H1 (cell line): ENCODE data around the gene SCAND1. TPM values are rescaled to one million over a fixed set of nuclear protein-coding genes. Genes with fewer than 3 reads are reported as not detected.

Experiments used
- CTCF ChIA-PET: fragments of 300-600 bp; sonication (Branson Sonifier 250); formaldehyde crosslinking; loops from one replicate; lab custom pipeline; 2021; ENCODE audit not compliant: partially characterized antibody; lab: Charles Lee
- POLR2A ChIA-PET: fragments of 300-600 bp; sonication (Branson Sonifier 250); formaldehyde crosslinking; loops from one replicate; lab custom pipeline; 2021; ENCODE audit warnings: inconsistent platforms; ENCODE audit not compliant: partially characterized antibody; lab: Charles Lee
- DNase-seq, 2 experiments: peaks; one replicate each; pipeline versions ENCODE4 v3.0.0 to v3.0.0-alpha.2; 2010 to 2022; ENCODE audit warnings: low spot score in 2 of 2, low read depth in 1 of 2, mixed read lengths in 1 of 2
- FAIRE-seq: peaks from 2 replicates; lab custom pipeline; 2011; peaks lifted over from hg19 to GRCh38; lab: Jason Lieb, UNC
- H2AFZ ChIP-seq: 2 replicates; pipeline ENCODE4 v1.8.1; 2012; ENCODE audit warnings: low read length, inconsistent platforms
- H2AK5ac ChIP-seq: 2 replicates; pipeline ENCODE4 v1.6.1; 2013; ENCODE audit warnings: low read depth, low read length
- H2BK120ac ChIP-seq: replicated peaks from 2 replicates; pipeline ENCODE3; 2013; ENCODE audit warnings: low read depth, low read length, inconsistent platforms
- H2BK12ac ChIP-seq: 2 replicates; pipeline ENCODE4 v1.6.1; 2013; ENCODE audit warnings: low read depth, low read length
- H2BK15ac ChIP-seq: 2 replicates; pipeline ENCODE4 v1.6.1; 2013; ENCODE audit warnings: low read length
- H2BK20ac ChIP-seq: 2 replicates; pipeline ENCODE4 v1.6.1; 2013; ENCODE audit warnings: low read length
- H2BK5ac ChIP-seq: 2 replicates; pipeline ENCODE4 v1.6.1; 2013; ENCODE audit warnings: low read depth, low read length
- H3K14ac ChIP-seq: 2 replicates; pipeline ENCODE4 v1.6.1; 2013; ENCODE audit warnings: inconsistent platforms; ENCODE audit not compliant: insufficient read length
- H3K18ac ChIP-seq: 2 replicates; pipeline ENCODE4 v1.6.1; 2013; ENCODE audit warnings: low read length; ENCODE audit errors: extremely low read depth
- H3K23ac ChIP-seq: 2 replicates; pipeline ENCODE4 v1.6.1; 2013; ENCODE audit warnings: inconsistent platforms; ENCODE audit not compliant: insufficient read length
- H3K23me2 ChIP-seq: 2 replicates; pipeline ENCODE4 v1.6.1; 2013; ENCODE audit warnings: low read depth, low read length
- H3K27ac ChIP-seq: 2 replicates; pipeline ENCODE4 v1.6.1; 2011; ENCODE audit warnings: low read depth, low read length, inconsistent platforms
- H3K27me3 ChIP-seq, 4 experiments: replicated peaks in 1 of 4; 1 replicate in 1 of 4; 2 replicates in 3 of 4; pipeline versions ENCODE4 v1.6.1 to v1.8.1; 2011 to 2013; ENCODE audit warnings: low read length in 3 of 4, mild to moderate bottlenecking in 3 of 4, inconsistent platforms in 2 of 4, mixed read lengths in 2 of 4, moderate library complexity in 1 of 4; ENCODE audit not compliant: control insufficient read depth in 3 of 4, insufficient read depth in 3 of 4; ENCODE audit errors: extremely low read depth in 1 of 4
- H3K36me3 ChIP-seq, 4 experiments: 2 replicates each; pipeline versions ENCODE4 v1.6.1 to v1.8.1; 2011 to 2013; ENCODE audit warnings: mild to moderate bottlenecking in 4 of 4, low read length in 3 of 4, moderate library complexity in 2 of 4, control low read depth in 1 of 4, inconsistent platforms in 1 of 4; ENCODE audit not compliant: insufficient read depth in 4 of 4, control insufficient read depth in 2 of 4
- H3K4ac ChIP-seq: replicated peaks from 2 replicates; pipeline ENCODE3; 2013; ENCODE audit warnings: low read length, low read depth, mixed read lengths, inconsistent platforms; ENCODE audit not compliant: insufficient read length
- H3K4me1 ChIP-seq, 4 experiments: replicated peaks in 1 of 4; 1 replicate in 1 of 4; 2 replicates in 3 of 4; pipeline versions ENCODE4 v1.6.1 to v1.8.1; 2011 to 2013; ENCODE audit warnings: low read length in 3 of 4, inconsistent platforms in 2 of 4, mixed read lengths in 1 of 4; ENCODE audit not compliant: insufficient read depth in 4 of 4, control insufficient read depth in 3 of 4
- H3K4me2 ChIP-seq, 2 experiments: 2 replicates each; pipeline versions ENCODE4 v1.6.1 to v1.8.1; 2011 to 2013; ENCODE audit warnings: low read depth in 2 of 2, low read length in 2 of 2, control low read depth in 1 of 2, inconsistent platforms in 1 of 2, mild to moderate bottlenecking in 1 of 2; ENCODE audit not compliant: insufficient read depth in 1 of 2
- H3K4me3 ChIP-seq, 4 experiments: fragments of 200-600, 300-600 bp in 1 of 4; sonication (generic), shearing (Covaris generic), sonication (Bioruptor Twin) in 1 of 4; 2 replicates each; pipeline versions ENCODE4 v1.5.1 to v1.8.1; 2011 to 2016; ENCODE audit warnings: low read length in 4 of 4, low read depth in 3 of 4, control low read depth in 2 of 4, inconsistent platforms in 2 of 4, mild to moderate bottlenecking in 2 of 4, mixed read lengths in 1 of 4, moderate library complexity in 1 of 4; ENCODE audit not compliant: insufficient read depth in 2 of 4; ENCODE audit errors: extremely low read depth in 1 of 4
- H3K56ac ChIP-seq: replicated peaks from 2 replicates; pipeline ENCODE3; 2013; ENCODE audit warnings: low read depth, mild to moderate bottlenecking, mixed read lengths, low read length, inconsistent platforms; ENCODE audit not compliant: insufficient read length
- H3K79me1 ChIP-seq: 2 replicates; pipeline ENCODE4 v1.6.1; 2013; ENCODE audit warnings: low read depth, low read length, control low read depth
- H3K79me2 ChIP-seq, 2 experiments: 2 replicates each; pipeline versions ENCODE4 v1.6.1 to v1.8.1; 2012 to 2013; ENCODE audit warnings: low read length in 2 of 2, mild to moderate bottlenecking in 2 of 2, inconsistent platforms in 1 of 2; ENCODE audit not compliant: insufficient read depth in 2 of 2, control insufficient read depth in 1 of 2
- H3K9ac ChIP-seq, 4 experiments: replicated peaks in 1 of 4; 1 replicate in 1 of 4; 2 replicates in 3 of 4; pipeline versions ENCODE4 v1.6.1 to v1.8.1; 2011 to 2013; ENCODE audit warnings: low read depth in 3 of 4, low read length in 3 of 4, control low read depth in 2 of 4, mild to moderate bottlenecking in 2 of 4, moderate library complexity in 2 of 4, inconsistent platforms in 1 of 4; ENCODE audit errors: extremely low read depth in 1 of 4
- H3K9me3 ChIP-seq, 2 experiments: 2 replicates each; pipeline versions ENCODE4 v1.6.1 to v1.8.1; 2012 to 2013; ENCODE audit warnings: mild to moderate bottlenecking in 2 of 2, moderate library complexity in 2 of 2, control low read depth in 1 of 2, inconsistent platforms in 1 of 2, low read depth in 1 of 2, low read length in 1 of 2, mixed read lengths in 1 of 2; ENCODE audit not compliant: insufficient read depth in 2 of 2
- H4K20me1 ChIP-seq, 2 experiments: replicated peaks in 1 of 2; 2 replicates each; pipeline versions ENCODE3 to v1.8.1; 2011 to 2013; ENCODE audit warnings: inconsistent platforms in 2 of 2, low read length in 2 of 2, mild to moderate bottlenecking in 1 of 2; ENCODE audit not compliant: insufficient read depth in 2 of 2, control insufficient read depth in 1 of 2
- H4K5ac ChIP-seq: 2 replicates; pipeline ENCODE4 v1.6.1; 2013; ENCODE audit warnings: low read length, low read depth, mixed read lengths, inconsistent platforms; ENCODE audit not compliant: insufficient read length
- H4K8ac ChIP-seq: 2 replicates; pipeline ENCODE4 v1.8.0; 2013; ENCODE audit warnings: mild to moderate bottlenecking, moderate library complexity, low read length, inconsistent platforms; ENCODE audit not compliant: insufficient read depth; ENCODE audit errors: extremely low read depth
- H4K91ac ChIP-seq: replicated peaks from 2 replicates; pipeline ENCODE3; 2013; ENCODE audit warnings: low read length, mixed read lengths, inconsistent platforms; ENCODE audit not compliant: insufficient read length
- EZH2 ChIP-seq: fragments of 200-600 bp; sonication (generic); IDR thresholded peaks from 2 replicates; pipeline ENCODE4 v1.7.1; 2012; ENCODE audit warnings: low read depth, mild to moderate bottlenecking, moderate library complexity, low read length, inconsistent platforms; ENCODE audit not compliant: severe bottlenecking
- NANOG ChIP-seq: IDR thresholded peaks from 2 replicates; pipeline ENCODE4 v1.6.1; 2011; ENCODE audit warnings: low read length, low read depth, mild to moderate bottlenecking, inconsistent platforms; ENCODE audit not compliant: insufficient read depth, poor library complexity, severe bottlenecking
- POLR2A ChIP-seq, 2 experiments: IDR thresholded peaks; 1 replicate in 1 of 2; 2 replicates in 1 of 2; pipeline ENCODE4 v1.6.1; 2011; ENCODE audit warnings: low read depth in 2 of 2, low read length in 2 of 2, mild to moderate bottlenecking in 2 of 2; ENCODE audit errors: control extremely low read depth in 1 of 2
- SAP30 ChIP-seq: fragments of 300-600 bp; sonication (generic); IDR thresholded peaks from 2 replicates; pipeline ENCODE4 v1.7.1; 2012; ENCODE audit warnings: low read length, moderate library complexity, mild to moderate bottlenecking, inconsistent platforms; ENCODE audit not compliant: insufficient read depth, insufficient replicate concordance
- SUZ12 ChIP-seq: fragments of 200-600 bp; sonication (generic); IDR thresholded peaks from 2 replicates; pipeline ENCODE4 v1.6.1; 2012; ENCODE audit warnings: mild to moderate bottlenecking, inconsistent platforms, low read length, moderate library complexity, mixed read lengths
- TAF1 ChIP-seq: IDR thresholded peaks from 2 replicates; pipeline ENCODE4 v1.6.1; 2011; ENCODE audit warnings: mild to moderate bottlenecking, low read depth, low read length
- USF2 ChIP-seq: IDR thresholded peaks from 2 replicates; pipeline ENCODE4 v1.6.1; 2011; ENCODE audit warnings: low read length, improper control_type of control experiment
- ZNF274 ChIP-seq: IDR thresholded peaks from 2 replicates; pipeline ENCODE4 v1.7.0; 2012; ENCODE audit warnings: low read length, borderline replicate concordance; ENCODE audit errors: extremely low read depth
- WGBS, 2 experiments: shearing (Covaris generic) in 1 of 2; methylation state at CpG; one replicate each; pipeline versions ENCODE4 v1.1.6 to v1.1.7; 2013 to 2015; ENCODE audit warnings: low lambda C conversion rate in 2 of 2, mixed read lengths in 2 of 2, inconsistent platforms in 1 of 2, low coverage in 1 of 2, missing lambda C conversion rate in 1 of 2; ENCODE audit not compliant: insufficient replicate concordance in 2 of 2, insufficient coverage in 1 of 2, insufficient read length in 1 of 2; ENCODE audit errors: extremely low coverage in 1 of 2, missing lambda C conversion rate in 1 of 2; 5-methylcytosine and 5-hydroxymethylcytosine counted together
- polyA plus RNA-seq, 7 experiments: library from polyadenylated mRNA; depleted of rRNA in 3 of 7; stranded (reverse) in 5 of 7; unstranded in 2 of 7; fragments of >200 nt in 5 of 7; fragments of 200-250 nt in 2 of 7; gene quantifications; 1 replicate in 5 of 7; 2 replicates in 1 of 7; 4 replicates in 1 of 7; pipeline versions ENCODE4 v1.2.1 to v1.2.3, GENCODE V29; 2011 to 2013; ENCODE audit warnings: missing spikeins in 2 of 7, mixed read lengths in 2 of 7
- total RNA-seq: library from RNA; stranded (reverse); fragmentation: NEBNext Ultra II Directional; extraction: Animal tissue kit (Norgen Biotek cat#: 25700); gene quantifications from 2 replicates; pipeline ENCODE4 v1.2.1, GENCODE V29; 2021

Gene SCAND1
- total and polyA plus RNA-seq, 2 of the 8 experiments (the other 6 are each of a cell fraction or from before 2014, with no cell fraction given) = 73.1 to 83.7 TPM

GRCh38 chr20:35971981-35972380 is 17.7 kb upstream of the SCAND1 start:
- TF ChIP-seq TAF1 = no peak
- no peak for TF ChIP-seq EZH2
- TF ChIP-seq NANOG = no peak
- no peak for TF ChIP-seq SAP30
- no peak for TF ChIP-seq ZNF274
- TF ChIP-seq POLR2A (IDR thresholded peaks at IDR 0.05; ENCODE audit: control extremely low read depth in 1 of 2, low read depth in 2 of 2, low read length in 2 of 2) = no peak
- no peak for TF ChIP-seq SUZ12
- TF ChIP-seq USF2 = no peak
- H3K4me2 ChIP-seq = no peak overlapping the region
- no peak overlapping the region; a peak in 1 of 8 replicates for H3K4me3 ChIP-seq
- 85% methylated on average over 2 of the region's 2 CpGs; no CpG with 5 or more reads in 1 of the 2 experiments for WGBS, 2 experiments
- H3K79me1 ChIP-seq = no peaks in the 10 kb centered on the region; the same call in 1 of the 2 replicates
- no peak overlapping the region for H2BK12ac ChIP-seq
- H2BK15ac ChIP-seq = no peak overlapping the region
- no peak overlapping the region for H2BK5ac ChIP-seq
- no peak overlapping the region for H3K56ac ChIP-seq
- ChIA-PET POLR2A (no interaction called here), CTCF (interaction anchor here (0.6 to 1.5 kb wide), 3 partner anchors 9 to 158 kb away, joined by 3 to 4 read pairs (median 4); no protein-coding TSS in a partner anchor)
- H4K5ac ChIP-seq = no peak overlapping the region
- H2BK20ac ChIP-seq = no peak overlapping the region
- no peaks in the 10 kb centered on the region for H3K79me2 ChIP-seq
- H3K27ac ChIP-seq = no peak overlapping the region
- H3K9me3 ChIP-seq = peaks cover 0 to 3% of the 10 kb centered on the region in 2 experiments; a peak in 1 of 4 replicates
- DNase-seq = no peak
- H2AK5ac ChIP-seq = no peak overlapping the region
- FAIRE-seq = no peak
- H3K18ac ChIP-seq = no peak overlapping the region
- no peak overlapping the region for H4K8ac ChIP-seq
- no peaks in the 10 kb centered on the region for H3K36me3 ChIP-seq
- no peaks in the 10 kb centered on the region for H3K23me2 ChIP-seq
- no peak overlapping the region for H2AFZ ChIP-seq
- no peak overlapping the region for H3K14ac ChIP-seq
- H3K4me1 ChIP-seq = peaks cover 0 to 2% (median 0%) of the 10 kb centered on the region in 4 experiments; a peak in 2 of 7 replicates
- no peak overlapping the region for H3K23ac ChIP-seq
- no peaks in the 10 kb centered on the region for H4K20me1 ChIP-seq
- no peak overlapping the region for H2BK120ac ChIP-seq
- H3K27me3 ChIP-seq = no peaks in the 10 kb centered on the region; a peak in 2 of 7 replicates
- no peak overlapping the region for H3K9ac ChIP-seq
- H3K4ac ChIP-seq = no peak overlapping the region
- no peak overlapping the region for H4K91ac ChIP-seq
